Measurements from ENCODE around the gene SLC26A9.
"Not testable (repeated sequence)": the region's sequence is repeated elsewhere in the genome, so short reads cannot be mapped to it uniquely, and the experiment has no call there.

SLC26A9 gene

GRCh38 chr1:205905095-205905494 is 38.2 kb downstream of the SLC26A9 start:
- in situ Hi-C loops (cut with HindIII; ENCODE audit: low sequenced_read_pairs) = not testable (repeated sequence)

- in situ Hi-C loops (cut with HindIII; ENCODE audit: low sequenced_read_pairs) = no loop called here
Measured at GRCh38 chr1:205896351-205896750, 46.9 kb downstream of the SLC26A9 start.

- in situ Hi-C loops (cut with HindIII; ENCODE audit: low sequenced_read_pairs) = not testable (repeated sequence)
Measured at GRCh38 chr1:205894119-205894518, 49.1 kb downstream of the SLC26A9 start.

GRCh38 chr1:205892175-205892574 is 51.1 kb downstream of the SLC26A9 start:
- in situ Hi-C loops (cut with HindIII; ENCODE audit: low sequenced_read_pairs) = not testable (repeated sequence)

- in situ Hi-C loops (cut with HindIII; ENCODE audit: low sequenced_read_pairs) = not testable (repeated sequence)
Measured at GRCh38 chr1:205891481-205891880, 51.8 kb downstream of the SLC26A9 start.

GRCh38 chr1:205890631-205891030 is 52.6 kb downstream of the SLC26A9 start:
- in situ Hi-C loops (cut with HindIII; ENCODE audit: low sequenced_read_pairs) = not testable (repeated sequence)

- in situ Hi-C loops (cut with HindIII; ENCODE audit: low sequenced_read_pairs) = not testable (repeated sequence)
Measured at GRCh38 chr1:205889706-205890105, 53.5 kb downstream of the SLC26A9 start.

- in situ Hi-C loops (cut with HindIII; ENCODE audit: low sequenced_read_pairs) = not testable (repeated sequence)
Measured at GRCh38 chr1:205889006-205889405, 54.2 kb downstream of the SLC26A9 start.

GRCh38 chr1:205883792-205884191 is 59.5 kb downstream of the SLC26A9 start:
- in situ Hi-C loops (cut with HindIII; ENCODE audit: low sequenced_read_pairs) = no loop called here

- in situ Hi-C loops (cut with HindIII; ENCODE audit: low sequenced_read_pairs) = no loop called here
Measured at GRCh38 chr1:205880923-205881322, 62.3 kb downstream of the SLC26A9 start.

- in situ Hi-C loops (cut with HindIII; ENCODE audit: low sequenced_read_pairs) = no loop called here
Measured at GRCh38 chr1:205879974-205880373, 63.3 kb downstream of the SLC26A9 start.

GRCh38 chr1:205878026-205878425 is 65.2 kb downstream of the SLC26A9 start:
- in situ Hi-C loops (cut with HindIII; ENCODE audit: low sequenced_read_pairs) = no loop called here

- in situ Hi-C loops (cut with HindIII; ENCODE audit: low sequenced_read_pairs) = not testable (repeated sequence)
Measured at GRCh38 chr1:205873148-205873547, 70.1 kb downstream of the SLC26A9 start.

GRCh38 chr1:205870236-205870635 is 73.0 kb downstream of the SLC26A9 start:
- in situ Hi-C loops (cut with HindIII; ENCODE audit: low sequenced_read_pairs) = no loop called here
